Suppressor macrophage treated with lipopolysaccharide for 1 hour (primary cell): ENCODE measurements around the gene TSPAN17.
"Not testable (repeated sequence)": the region's sequence is repeated elsewhere in the genome, so short reads cannot be mapped to it uniquely, and the experiment has no call there.

ENCODE experiments used
- DNase-seq, 3 donors: peaks; one replicate each; pipeline ENCODE4 v3.0.0-alpha.2; 2020 to 2022

TSPAN17 gene

DNA sequence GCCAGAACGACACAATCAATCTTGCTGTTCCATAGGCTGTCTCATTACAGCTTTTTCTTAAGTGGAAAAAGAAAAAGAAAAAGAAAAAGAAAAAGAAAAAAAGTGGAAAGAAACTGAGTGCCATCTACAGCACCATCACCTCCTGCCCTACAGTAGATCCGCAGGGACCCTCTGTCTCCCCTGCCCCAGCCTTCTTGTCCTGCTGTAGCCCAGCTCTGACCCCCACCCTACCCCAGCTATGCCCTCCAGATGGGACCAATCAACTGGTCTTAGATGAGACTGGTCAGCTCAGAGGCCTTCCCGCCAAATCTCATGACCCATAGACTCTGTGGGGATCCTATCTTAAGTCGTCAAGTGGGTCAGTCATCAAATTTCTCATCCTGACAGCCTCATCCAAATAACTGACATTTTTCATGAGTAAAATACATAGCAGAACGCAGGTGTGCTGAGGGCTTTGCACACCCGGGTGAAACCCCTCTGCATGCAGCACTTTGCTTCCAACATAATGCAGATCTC lies 34.8 kb downstream of the TSPAN17 start:
- no peak for DNase-seq

DNA sequence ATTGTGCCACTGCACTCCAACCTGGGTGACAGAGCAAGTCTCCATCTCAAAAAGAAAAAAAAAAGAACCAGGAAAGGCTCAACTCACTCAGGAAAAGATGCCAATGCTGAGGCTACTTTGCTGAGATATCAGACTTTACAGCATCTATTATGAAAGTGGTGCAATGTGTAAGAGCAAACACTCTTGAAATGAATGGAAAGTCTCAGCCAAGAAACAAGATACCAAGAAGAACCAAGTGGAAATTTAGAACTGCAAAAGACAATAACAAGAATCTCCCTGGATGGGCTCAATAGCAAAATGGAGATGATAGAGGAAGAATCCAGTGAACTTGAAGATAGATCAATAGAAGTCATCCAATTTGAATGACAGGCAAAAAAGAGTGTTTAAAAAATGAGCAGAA lies 37.7 kb downstream of the TSPAN17 start:
- DNase-seq, result no peak

DNA sequence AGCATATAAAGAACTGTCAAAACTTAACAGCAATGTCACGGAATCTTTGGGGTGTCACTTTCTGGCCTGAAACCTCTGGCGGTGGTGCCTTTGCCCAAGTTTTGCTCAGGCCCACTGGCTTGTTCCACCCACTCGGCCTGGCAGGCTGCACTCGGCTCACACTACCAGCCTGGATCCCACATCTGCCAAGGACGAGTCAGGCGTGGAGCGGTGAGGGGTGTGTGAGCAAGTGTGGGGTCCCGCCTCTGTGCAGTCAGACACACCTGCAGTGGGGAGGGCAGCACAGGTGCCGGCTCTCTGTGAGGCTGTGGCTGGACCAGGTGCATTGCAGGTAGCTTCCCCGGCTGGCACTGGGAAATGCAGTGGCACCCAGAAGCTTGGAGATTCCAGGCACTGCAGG lies 40.0 kb downstream of the TSPAN17 start:
- no peak for DNase-seq

DNA sequence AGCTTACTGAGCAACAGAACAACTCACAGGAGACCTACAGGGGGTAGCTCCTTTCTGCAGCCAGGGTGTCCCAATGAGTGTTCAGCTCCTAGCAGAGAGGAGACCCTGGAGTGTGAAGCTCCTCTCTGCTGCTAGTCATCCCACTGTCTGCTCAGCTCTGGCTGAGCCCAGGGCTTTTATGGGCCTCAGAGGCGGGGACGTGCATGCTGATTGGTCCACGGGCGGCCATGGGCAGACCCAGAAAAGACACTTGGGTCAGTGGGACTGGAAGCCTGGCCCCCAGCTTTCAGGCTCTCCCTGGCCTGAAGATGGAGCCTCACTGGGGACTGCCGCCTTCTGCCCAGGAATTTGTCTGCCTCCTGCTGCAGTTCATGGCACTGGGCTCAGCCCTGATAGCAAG lies 40.6 kb downstream of the TSPAN17 start:
- no peak for DNase-seq

DNA sequence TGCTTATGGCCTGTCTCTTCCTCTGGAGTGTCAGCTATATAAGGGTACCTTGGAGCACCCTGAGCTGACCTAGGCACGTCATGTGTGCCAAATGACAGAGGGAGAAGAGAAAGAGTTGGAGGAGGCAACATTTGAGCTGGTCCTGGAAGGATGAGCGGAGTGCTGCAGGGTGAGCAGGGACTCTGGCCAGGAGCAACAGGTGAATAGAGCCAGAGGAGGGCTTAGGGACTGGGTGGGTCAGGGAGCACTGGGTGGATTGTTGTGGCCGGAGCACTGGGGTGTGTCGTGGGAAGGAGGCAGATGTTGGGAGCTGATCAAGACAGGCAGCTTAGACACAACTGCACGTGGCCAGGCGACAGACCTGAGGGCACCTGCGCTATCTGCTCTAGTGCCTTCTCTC lies 43.6 kb downstream of the TSPAN17 start:
- DNase-seq, result no peak

DNA sequence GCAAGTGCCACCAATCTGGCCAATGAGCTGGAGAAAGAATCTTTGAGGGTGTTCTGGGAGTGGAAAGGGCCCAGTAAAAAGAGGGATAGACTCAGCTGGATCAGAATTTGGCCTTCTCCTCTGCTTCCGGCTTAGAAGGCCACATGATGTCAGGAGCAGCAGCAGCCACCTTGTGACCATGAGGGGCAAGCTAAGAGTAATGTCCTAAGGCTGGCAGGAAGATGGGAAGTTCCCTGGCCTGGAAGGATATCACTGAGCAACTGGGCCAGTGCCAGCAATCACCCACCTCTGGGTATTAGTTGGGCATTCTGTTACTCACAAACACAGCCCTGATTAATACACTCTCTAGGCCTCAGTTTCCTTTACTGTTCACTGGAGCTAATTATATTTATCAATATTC lies 44.2 kb downstream of the TSPAN17 start:
- no peak for DNase-seq

DNA sequence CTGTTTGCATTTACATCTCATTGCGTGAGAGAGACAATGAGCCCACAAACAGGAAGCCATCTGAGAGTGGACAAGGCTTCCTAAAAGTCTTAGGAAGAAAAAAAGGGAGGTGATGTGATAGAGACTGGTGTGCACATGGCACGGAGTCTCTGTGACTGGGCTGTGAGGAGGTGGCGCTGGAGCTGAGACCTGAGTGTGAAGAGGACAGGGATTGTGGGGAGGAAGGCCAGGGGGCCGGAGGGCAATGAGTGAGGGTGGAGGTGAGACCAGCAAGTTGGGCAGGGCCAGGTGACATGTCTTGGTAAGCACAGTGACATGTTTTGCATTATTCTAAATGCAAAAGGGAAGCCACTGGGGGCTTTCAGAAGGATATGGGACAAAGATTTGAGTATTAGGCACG lies 45.0 kb downstream of the TSPAN17 start:
- no peak for DNase-seq

DNA sequence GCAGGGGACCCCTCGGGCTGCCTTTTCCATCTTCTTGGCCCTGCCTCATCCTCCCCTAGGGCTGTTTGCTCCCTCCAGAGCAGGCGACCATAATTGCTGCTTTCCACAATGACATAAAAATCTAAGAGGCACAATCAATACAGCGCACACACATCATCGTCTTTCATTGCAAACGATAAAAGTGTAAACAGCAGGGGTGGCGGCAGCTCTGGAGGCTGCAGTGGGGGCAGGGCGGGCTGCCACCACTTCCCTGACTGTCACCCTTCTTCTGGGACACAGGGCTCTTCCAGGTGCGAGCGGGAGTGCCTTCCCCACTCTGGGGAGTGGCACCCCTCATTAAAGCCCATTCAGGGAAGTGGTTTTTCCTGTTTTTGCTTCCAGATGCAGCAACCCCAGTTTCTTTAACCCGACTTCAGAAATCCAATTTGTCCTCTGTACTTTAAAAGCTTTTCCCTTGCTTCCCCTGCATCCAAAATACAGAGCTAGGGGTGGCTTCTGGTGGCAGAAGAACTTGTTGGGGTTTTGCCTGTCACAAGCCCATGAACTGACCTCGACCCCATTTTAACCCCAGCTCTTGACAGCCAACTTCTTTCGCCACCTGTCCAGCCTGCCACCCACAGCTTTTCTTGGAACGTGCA lies 45.7 kb downstream of the TSPAN17 start:
- DNase-seq, result no peak

DNA sequence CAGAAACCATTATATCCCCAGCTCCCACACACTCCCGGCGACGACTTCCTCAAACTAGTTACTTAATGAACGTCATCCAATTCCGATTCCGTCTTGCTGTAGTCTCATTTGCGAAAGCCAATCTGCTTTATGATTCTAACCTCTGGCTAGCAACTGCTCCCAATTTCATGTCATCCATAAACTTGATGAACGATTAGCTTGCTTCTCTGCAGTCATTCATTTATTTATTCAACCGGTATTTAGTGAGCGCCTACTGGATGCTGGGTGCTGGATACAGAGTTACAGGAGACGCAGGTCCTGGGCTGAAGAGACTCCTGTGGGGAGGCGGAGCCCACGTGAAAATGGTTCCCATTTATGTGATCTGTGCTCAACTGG lies 46.2 kb downstream of the TSPAN17 start:
- peak; percentile 60 to 69 (median 62) for DNase-seq

DNA sequence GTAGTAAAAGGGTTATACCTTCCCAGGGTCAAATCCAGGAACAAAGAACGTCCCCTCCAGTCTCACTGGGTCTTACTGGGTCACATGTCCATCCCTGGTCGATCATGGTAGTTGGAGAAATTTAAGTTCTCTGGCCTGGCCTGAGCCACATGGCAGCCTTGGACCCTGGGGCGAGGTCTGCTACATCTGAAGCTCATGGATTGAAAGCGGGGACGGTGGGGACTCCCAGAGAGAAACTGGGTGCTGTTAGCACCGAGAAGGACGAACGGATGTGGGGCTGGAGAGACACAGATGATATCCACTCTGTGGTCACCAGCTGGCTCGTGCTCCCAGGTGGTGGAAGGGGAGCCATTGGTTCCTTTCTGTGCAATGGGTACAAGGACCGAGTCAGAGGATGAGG lies 46.9 kb downstream of the TSPAN17 start:
- DNase-seq, result no peak

DNA sequence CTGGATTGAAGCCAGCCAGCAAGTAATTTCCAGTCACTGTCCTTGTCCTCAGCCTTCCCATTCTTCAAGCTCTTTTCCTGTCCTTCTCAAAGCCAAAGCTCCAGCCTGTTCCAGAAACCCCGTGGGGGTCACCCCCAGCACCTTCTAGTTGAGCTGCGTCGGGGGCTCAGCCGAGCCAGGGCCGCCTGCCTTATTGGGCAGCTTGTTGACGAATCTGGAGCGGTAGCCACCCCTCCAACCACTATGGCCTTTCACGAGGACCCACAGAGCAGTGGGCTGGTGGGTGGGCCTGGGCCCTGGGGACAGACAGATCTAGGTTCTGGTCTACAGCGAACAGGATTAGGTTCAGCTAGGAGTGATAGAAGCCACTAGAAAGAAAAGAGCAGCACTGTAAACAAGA lies 47.3 kb downstream of the TSPAN17 start:
- DNase-seq, result no peak

DNA sequence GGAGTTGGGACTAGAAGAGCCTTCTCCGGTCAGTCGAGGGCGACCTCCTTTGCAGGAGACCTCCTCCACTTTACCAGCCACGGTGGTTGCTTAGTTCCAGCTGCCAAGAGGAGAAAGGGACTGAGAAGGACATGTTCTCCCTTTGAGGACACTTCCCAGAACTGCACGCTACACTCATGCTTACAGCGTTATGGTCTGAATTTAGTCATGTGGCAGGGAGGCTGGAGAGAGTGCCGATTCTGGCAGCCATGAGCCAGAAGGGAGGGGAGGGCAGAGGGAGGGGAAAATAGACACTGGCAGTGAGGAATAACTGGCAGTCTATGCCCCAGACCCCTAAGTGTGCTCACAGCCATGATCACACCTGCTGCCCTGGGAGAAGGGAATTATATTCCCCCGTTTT lies 47.8 kb downstream of the TSPAN17 start:
- no peak for DNase-seq

DNA sequence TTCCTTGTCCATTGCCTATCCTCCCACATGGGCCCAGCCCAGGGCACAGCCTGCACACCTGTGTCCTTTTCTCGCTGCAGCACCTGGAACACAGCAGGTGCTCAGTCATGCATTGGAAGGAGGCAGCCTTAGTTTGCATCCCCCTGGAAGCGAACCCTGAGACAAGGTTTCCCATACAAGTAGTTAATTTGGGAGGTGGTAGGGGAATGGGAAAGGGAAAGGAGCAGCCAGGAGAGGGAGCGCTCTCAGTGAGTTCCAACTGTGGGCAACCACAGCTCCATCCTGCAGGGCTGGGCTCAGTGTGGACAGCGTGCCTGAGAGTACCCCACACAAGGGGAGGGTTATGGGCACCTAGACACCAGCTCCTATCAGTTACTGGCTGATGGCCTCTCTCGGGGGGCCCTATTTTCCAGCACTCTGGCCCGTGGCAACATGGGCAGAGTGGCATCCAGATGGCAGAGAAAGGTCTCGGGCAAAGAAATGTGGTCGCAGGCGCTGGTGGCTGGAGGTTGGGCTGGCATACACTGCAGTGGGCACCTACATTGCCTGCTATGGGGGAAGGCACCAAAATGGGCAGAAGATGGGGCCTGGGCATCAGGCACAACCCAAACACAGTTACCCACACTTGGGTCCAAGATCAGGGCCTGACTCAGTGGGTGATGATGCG lies 50.1 kb downstream of the TSPAN17 start:
- DNase-seq, result no peak

DNA sequence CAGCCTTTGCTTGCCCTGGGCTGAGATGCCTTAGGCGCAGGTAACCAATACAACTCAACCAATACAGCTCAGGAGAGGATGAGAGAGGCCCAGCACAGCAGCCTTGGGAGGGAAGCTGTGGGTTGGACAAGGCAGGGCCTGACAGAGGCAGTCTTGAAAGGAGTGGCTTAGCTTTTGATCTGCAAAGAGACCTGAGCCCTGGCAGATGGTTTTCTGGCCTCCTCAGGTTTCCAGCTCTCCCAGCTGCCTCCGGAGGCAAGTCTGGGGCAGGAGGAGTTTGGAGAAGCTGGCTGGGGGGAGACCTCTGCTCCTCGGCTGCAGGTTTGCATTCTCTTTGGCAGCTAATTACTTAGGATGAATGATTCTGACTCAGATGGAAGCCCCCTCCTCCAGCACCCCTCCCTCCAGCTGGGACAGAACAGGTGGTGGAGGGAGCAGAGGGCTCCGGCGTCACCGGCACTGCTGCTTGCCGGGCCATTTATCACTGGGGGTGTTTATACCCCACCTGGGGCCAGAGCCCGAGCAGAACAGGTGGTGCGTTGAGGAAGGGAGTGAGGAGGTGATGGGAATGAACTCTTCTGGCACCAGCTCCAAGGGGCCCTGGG lies 50.8 kb downstream of the TSPAN17 start:
- no peak for DNase-seq

DNA sequence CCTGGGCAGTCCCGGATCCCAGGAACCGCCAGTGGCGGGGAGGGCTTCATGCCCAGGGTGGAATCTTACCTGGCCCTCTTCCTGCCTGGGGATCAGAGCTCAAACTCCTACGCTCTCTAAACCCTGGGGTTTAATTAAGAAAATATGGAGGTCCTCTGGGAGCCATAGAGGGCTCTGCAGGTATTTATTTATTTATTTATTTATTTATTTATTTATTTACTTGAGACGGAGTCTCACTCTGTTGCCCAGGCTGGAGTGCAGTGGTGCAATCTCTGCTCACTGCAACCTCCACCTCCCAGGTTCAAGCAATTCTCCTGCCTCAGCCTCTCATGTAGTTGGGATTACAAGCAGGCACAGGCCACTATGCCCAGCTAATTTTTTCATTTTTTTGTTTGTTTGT lies 52.2 kb downstream of the TSPAN17 start:
- DNase-seq, result not testable (repeated sequence)

DNA sequence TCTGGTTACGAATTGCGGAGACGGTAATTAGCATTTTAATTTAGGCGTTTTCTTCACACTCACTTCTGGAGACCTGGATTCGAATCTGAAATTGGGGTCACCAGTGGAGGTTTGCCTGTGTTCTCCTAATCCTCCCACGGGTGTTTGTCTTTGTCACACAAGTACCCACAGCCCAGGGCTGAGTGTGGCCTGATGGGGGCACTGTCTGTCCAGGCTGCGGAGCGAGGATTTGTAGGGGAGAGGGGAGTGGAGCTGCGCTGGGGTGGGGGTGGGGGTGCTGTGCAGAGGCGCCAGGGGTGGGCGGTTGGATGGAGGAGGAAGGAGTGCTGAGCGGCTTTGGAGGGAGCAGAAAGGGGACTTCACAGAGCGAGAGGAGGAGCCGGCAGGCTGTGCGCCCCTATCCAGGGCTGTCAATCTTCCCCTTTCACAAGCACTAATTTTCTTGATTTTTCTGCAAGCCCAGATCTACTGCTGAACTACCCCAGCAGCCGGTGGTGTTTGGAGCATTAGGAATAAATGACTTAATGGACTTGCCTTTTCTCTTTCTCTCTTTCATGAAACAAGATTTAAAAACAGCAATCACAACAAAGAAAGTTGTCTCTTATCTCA lies 53.1 kb downstream of the TSPAN17 start:
- DNase-seq, result peak; percentile 35 to 55 (median 39)

DNA sequence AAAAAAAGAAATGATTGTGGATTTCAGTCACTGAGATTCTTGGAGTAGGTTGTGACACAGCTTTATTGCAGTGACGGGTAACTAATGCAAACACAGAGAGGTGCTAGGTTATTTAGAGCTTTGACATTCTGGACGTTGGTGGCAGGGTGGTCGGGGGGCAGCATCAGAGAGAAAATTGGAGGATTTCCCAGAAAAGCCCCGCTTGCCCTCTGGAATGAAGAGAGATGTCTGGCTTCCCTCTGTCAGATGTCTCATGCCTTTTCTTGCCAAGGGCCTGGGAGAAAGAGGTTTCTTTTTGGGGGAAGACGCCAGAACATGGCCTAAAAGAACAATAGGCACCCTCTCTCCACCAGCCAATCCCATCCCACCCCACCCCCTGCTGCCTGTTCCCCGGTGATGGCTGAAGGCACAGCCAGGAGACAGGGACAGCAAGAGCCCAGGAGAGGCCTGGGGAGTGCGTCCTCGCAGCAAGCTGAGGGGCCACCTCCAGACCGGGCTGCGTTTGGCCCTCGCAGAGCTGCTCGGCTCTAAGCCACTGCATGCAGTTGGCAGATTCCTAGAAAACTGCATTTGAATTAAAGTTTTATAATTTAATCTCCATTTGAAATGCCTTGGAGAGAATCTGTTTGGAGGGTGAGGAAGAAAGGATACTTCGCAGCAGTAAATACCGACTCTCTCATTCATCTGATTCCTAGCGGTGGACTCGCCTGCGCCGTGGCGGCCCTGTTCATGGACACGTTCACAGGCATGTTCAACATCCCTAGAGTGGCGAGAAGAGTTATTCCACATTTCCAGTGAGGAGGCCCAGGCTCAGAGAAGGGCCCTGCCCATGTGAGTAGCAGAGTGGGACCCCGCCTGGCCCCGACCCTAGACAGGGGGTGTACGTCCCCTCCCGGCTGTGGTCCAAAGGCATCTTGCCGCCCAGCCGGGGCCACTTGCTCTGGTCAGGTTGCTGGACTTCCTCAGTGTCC lies 55.7 kb downstream of the TSPAN17 start:
- DNase-seq, result no peak

DNA sequence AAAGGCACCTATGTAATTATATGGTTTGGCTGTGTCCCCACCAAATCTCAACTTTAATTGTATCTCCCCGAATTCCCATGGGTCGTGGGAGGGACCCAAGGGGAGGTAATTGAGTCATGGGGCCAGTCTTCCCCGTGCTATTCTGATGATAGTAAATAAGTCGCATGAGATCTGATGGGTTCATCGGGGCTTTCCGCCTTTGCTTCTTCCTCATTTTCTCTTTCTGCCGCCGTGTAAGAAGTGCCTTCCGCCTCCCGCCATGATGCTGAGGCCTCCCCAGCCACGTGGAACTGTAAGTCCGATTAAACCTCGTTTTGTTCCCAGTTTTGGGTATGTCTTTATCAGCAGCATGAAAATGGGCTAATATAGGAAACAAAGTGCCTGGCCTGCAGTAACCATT lies 56.6 kb downstream of the TSPAN17 start:
- peak; percentile 34 to 58 (median 37) for DNase-seq

DNA sequence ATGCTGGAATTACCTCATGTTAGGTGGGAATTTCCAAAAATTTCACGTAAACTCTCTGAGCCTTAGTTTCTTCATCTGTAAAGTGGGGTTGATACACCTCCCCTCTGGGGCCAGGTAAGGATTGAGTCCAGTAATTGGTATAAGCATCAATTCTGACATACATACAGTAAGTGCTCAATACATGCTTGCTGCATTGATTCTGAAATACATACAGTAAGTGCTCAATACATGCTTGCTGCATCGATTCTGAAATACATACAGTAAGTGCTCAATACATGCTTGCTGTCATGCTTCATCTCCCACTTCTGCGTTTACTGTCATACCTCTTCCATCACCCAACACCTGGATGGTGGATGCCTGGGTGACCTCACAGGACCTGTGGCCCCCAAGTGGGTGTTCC lies 57.1 kb downstream of the TSPAN17 start:
- no peak for DNase-seq

DNA sequence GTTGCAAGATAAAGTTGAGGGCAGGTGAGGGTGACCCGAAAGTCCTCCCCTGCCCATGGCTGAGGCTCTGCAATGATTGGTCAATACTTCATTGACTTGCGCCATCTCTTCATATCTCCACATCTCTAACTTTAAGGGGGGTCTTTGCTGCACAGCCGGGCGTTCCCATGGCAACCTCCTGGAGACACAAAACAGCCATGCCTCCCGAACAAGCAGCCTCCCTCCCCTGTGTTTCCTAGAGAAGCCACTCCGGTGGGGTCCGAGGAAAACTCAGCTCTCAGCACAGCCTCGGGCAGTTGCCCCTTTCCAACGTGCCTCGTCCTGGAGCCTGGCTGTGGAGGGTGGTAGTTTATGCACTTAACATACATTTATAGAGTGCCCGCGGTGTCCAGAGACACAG lies 57.5 kb downstream of the TSPAN17 start:
- no peak for DNase-seq
